Bronchial epithelial cell (primary cell): ENCODE measurements around the gene TLR3. TPM values are rescaled to one million over a fixed set of nuclear protein-coding genes. Genes with fewer than 3 reads are reported as not detected.
"Not testable (repeated sequence)": the region's sequence is repeated elsewhere in the genome, so short reads cannot be mapped to it uniquely, and the experiment has no call there.

Experiments
- DNase-seq: peaks from one replicate; pipeline ENCODE4 v3.0.0-alpha.2; 2010; ENCODE audit warnings: low read depth
- FAIRE-seq: peaks from 2 replicates; lab custom pipeline; 2011; peaks lifted over from hg19 to GRCh38; lab: Jason Lieb, UNC
- H3K27me3 ChIP-seq: 2 replicates; pipeline ENCODE4 v1.5.1; 2011; ENCODE audit warnings: low read length; ENCODE audit not compliant: control insufficient read depth, insufficient read depth
- H3K36me3 ChIP-seq: 2 replicates; pipeline ENCODE4 v1.5.1; 2011; ENCODE audit warnings: low read length; ENCODE audit not compliant: control insufficient read depth, insufficient read depth
- H3K4me3 ChIP-seq: 2 replicates; pipeline ENCODE4 v1.5.1; 2011; ENCODE audit warnings: mild to moderate bottlenecking, low read depth, low read length, control low read depth
- CTCF ChIP-seq: IDR thresholded peaks from 2 replicates; pipeline ENCODE4 v1.5.1; 2011; ENCODE audit warnings: mild to moderate bottlenecking, moderate library complexity, low read length, control low read depth, inconsistent platforms; ENCODE audit not compliant: insufficient read depth, severe bottlenecking
- total RNA-seq: library from RNA; depleted of rRNA; stranded (reverse); fragments of >200 nt; gene quantifications from 2 replicates; pipeline ENCODE4 v1.2.1, GENCODE V29; 2014

Gene TLR3
- total RNA-seq, 1 donor from 2014 or later = 0.26 TPM

- FAIRE-seq = no peak
Observed at GRCh38 chr4:186037692-186038658, 31.0 kb upstream of the TLR3 start.

GRCh38 chr4:186039697-186040096 lies 29.3 kb upstream of the TLR3 start:
- FAIRE-seq = no peak
- TF ChIP-seq CTCF = no peak
- Histone ChIP-seq H3K4me3 (no peak overlapping the region), H3K27me3 (peaks cover 3% of the 10 kb centered on the region), H3K36me3 (no peaks in the 10 kb centered on the region)
- no peak for DNase-seq

More at GRCh38 chr4:186037692-186038658, 31.0 kb upstream of the TLR3 start:
- Histone ChIP-seq H3K36me3 (no peaks in the 10 kb centered on the region), H3K4me3 (no peak overlapping the region), H3K27me3 (peaks cover 3% of the 10 kb centered on the region)
- peak; percentile 79 for DNase-seq
- TF ChIP-seq CTCF = peak; percentile 70

- Histone ChIP-seq H3K36me3 (no peaks in the 10 kb centered on the region), H3K4me3 (no peak overlapping the region), H3K27me3 (peaks cover 3% of the 10 kb centered on the region)
- TF ChIP-seq CTCF = no peak
- FAIRE-seq = no peak
- DNase-seq = no peak
Observed at GRCh38 chr4:186040316-186040715, 28.6 kb upstream of the TLR3 start.

- H3K27me3 ChIP-seq, DNase-seq, H3K36me3 ChIP-seq, H3K4me3 ChIP-seq, FAIRE-seq: not testable (repeated sequence)
Observed at GRCh38 chr4:186047501-186047900, 21.5 kb upstream of the TLR3 start.

- DNase-seq, H3K27me3 ChIP-seq, H3K4me3 ChIP-seq, H3K36me3 ChIP-seq, FAIRE-seq: not testable (repeated sequence)
Observed at GRCh38 chr4:186050135-186050534, 18.8 kb upstream of the TLR3 start.

- TF ChIP-seq CTCF = no peak
- no peak overlapping the region for H3K4me3 ChIP-seq
- H3K27me3 ChIP-seq = no peaks in the 10 kb centered on the region
- no peak for FAIRE-seq
- no peaks in the 10 kb centered on the region for H3K36me3 ChIP-seq
- no peak for DNase-seq
Observed at GRCh38 chr4:186051096-186051495, 17.9 kb upstream of the TLR3 start.
